Hematopoietic multipotent progenitor cell treated with erythropoietin and hydrocortisone succinate and interleukin-3 and kit ligand, for 8 days (in vitro differentiated cells): Measurements from ENCODE around the gene CYBA.

Experiments
- DNase-seq: peaks from one replicate; pipeline ENCODE4 v3.0.0-alpha.2; 2015

CYBA gene

DNA sequence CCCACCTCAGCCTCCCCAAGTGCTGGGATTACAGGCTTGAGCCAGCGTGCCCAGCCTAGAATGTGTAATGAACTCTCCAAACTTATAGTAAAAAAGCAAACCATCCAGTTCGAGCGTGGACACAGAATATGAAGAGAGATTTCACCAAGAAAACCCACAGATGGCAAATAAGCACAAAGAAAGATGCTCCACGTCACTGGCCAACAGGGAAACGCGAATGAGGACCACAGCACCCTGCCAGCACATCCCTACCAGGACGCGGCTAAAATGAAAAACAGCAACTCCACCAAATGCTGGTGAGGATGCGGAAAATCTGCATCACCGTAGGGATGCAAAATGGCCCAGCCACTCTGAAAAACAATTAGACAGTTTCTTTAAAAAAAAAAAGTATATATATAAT is 10.6 kb upstream of the CYBA start:
- DNase-seq = no peak

DNA sequence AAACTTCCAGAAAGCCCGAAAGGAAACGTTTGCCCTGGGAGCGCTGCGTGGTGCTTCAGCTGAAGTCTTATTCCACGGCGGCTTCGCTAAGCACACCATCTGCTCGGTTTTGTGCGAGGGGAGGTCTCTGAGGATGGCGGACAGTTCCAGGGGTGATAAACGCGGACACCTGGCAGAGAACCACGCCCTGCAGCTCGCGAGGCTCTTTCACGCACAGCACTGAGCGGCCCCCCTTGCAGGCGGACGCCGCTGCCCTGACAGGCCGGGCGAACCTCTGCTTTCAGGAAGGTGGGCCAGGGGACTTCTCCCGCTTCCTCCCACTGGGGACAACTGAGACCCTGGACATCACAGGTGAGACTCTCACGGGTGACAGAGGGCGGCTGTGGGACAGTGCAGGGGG is 8.3 kb upstream of the CYBA start:
- no peak for DNase-seq

DNA sequence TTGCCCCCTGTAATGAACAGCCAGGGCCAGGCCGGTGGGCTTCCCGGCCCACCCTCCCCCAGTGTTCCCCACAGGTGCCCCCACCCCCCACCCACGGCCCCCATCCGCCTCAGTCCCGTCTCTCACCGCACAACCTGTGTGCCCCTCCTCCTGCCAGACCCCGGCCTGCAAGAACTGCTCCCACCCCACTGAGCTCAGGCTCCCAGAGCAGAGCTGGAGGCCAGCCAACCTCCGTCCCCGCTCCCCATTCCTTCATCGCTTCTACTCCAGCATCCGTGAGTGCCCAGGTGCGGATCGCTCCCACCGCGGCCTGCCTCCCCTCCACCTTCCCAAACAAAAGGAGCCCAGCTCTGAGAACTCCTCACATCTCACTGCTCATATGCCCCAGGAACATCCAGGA is 7.9 kb upstream of the CYBA start:
- DNase-seq = no peak

DNA sequence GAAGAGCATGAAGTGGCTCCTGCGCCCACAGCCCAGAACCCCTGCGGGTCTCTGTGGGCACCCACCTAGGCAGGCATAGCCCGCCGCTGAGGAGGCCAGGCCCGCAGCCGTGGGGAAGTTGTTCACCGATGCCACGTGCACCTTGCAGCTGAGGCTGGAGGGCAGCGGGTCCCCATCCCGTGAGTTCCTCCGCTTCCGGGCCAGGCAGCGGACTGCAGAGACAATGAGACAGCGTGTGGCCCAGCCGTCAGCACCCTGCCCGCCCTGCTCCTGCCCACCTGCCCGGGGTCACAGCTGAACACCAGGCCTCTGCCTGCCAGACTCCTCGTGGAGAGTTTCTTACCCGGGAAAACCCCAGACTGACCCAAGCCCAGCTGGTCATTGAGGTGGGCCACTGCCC is 6.5 kb upstream of the CYBA start:
- no peak for DNase-seq

DNA sequence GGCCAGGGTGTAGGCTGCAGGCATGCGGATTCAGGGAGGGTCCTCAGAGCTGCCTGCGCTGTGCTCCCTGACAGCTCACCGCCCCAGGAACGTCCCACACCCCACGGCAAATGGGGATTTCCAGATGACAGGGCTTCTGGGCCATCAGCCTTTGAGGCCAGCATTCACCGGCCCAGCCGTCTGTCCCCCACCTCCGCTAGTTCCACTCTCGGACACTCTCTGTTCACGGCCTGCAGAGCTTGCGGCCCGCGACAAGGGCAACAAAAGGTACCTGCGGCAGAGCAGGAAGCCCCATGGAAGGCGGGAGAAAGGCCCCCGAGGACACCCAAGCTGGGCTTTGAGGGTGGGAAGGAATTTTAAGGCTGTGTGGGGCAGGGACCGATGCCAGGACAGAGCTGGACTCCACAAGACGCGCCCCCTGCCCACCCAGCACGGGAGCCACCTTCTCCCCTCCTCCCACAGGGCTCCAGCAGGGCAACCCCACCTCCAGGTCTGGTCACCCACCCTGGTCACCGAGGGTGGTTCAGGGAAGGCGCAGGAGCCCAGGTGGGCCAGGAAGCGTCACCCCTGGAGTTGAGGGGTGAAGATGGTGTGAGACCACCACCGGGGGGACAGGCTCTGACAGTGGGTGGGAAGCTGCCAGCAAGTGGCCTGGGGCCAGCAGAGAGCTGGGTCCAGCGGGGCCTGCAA is 5.6 kb upstream of the CYBA start:
- DNase-seq = no peak

DNA sequence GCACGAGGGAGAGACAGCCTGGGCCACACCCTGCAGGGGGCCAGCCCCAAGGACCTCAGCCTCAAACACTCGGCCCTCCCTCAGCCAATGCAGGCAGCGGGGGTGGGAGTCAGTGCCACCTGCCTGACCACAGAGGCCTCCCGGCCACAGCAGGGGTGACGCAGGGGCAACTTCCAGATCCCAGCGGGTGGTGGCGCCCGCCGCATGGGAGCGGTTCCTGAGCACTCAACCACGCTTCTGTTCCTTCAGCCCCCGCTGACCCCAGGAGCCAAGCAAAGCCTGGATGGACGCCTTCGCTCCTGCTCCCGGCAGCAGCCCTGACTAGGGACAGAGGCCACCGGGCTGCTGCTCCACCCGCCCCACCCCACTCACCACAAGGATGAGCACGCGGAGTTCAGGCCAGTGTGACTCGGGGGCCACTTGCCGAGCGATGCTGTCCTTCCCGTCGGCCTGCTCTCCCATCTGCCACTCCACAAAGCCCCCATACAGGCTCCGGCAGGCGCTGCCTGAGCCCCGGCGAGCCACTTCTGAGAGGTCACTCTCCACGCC is 5.0 kb upstream of the CYBA start:
- DNase-seq = no peak

DNA sequence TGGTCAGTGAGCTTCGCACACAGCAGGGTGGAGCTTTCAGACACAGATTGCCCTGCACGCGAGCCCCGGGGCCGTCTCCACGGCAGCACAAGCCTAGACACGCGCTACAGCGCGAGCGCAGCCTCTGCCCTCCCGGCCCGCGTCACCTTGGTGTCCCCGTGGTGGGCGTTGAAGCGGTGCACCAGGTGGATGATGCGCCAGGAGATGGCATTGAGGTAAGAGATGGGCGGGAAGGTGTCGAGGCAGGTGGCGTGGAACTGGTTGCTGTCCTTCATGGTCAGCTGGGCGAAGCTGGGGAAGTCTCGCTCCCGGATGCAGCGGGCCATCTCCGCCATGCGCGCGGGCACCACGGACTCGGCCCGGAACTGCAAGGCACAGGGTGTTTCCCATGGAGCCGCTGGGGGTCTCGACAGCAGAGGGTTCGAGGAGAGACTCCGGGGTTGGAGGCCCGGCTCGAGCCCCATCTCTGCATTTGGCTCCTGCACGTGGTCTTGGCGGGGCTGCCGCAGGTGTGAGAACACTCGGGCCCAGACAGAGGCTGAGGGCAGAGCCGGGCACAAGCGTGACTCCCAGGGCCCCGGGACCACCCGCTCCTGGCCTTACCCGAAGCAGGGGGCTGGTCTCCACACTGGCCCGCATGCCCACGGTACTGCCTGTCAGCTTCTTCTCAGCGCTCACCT is 4.3 kb upstream of the CYBA start:
- DNase-seq = no peak

DNA sequence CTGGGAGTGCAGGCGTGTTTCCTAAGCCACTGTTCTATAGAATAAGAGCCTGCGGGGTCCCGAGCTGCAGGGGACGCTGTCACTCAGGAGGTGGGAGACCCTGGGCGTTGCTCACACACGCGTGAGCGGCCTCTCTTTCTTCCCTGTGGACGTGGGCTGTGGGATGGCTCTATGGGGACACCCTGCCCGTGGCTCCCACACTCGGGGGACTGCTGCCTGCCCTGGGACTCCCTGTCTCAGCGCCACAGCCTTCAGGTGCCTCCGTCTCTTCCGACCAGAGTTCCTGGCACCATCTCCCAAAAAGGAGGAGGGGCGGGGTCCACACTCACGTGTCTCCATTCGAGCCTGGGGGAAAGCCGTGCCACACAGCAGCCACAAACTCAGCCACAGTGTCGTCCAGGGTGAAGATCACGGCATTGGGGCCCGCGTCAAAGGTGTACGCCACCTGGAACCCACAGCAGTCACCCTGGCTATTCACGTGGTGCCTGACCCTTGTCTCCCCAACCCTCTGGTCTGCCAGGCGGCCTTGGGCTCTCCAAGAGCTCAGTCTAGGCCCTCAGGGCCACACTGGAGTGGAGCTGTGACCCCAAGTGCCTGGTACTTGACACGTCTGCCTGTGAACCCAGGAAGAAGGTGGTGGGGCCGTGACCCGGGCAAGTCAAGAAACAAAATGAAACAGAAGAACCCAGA is 3.7 kb upstream of the CYBA start:
- DNase-seq = no peak

DNA sequence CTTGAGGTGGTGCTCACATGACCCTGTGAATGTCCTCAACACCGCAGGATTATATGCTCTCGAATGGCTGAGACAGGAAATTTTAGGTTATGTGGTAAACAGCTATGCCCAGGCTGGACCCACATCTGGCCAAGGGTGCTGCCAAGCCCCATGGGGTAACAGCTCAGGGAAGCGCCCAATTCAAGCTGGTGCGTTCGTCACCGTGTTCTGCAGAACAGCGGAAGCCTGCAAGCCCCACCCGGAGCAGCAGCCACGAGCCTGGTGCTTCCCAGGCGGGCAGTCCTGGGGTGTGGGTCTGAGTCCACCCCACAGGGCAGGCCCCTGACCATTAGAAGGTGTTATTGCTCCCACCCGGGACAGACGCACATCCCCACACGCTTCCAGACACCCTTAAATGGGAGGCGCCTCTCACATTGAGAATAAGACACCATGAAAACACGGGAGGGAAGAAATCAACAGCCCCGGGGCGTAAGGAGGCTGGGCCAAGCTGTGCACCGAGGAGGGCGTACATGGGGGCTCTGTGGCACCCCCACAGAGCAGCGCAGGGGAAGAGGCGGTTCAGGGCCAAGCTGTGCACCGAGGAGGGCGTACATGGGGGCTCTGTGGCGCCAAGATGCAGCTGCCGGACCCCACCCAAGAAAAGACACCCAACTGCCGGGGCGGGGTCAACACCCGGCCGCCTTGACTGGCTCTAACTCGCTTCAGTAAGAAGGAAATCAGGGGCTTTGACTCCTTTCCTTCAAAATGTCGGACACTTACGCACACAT is 2.9 kb upstream of the CYBA start:
- no peak for DNase-seq

DNA sequence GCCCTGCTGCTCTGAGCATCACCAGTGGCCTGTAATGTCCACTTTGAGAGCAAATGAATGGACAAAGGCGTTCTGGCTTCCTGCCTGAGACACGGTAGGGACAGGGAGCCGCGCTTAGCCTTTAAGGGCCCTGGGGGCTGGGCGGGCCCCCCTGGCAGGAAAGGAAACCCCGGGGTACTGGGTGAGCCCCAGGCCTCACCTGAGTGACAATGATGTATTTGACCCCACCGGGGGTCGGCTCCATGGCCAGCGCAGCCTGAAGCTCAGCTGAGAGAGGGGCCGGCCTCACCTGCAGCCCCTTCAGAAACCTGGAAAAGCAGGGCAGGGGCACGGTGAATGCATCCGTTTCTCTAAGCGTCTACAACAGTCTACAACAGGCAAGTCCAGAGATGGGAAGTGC is 2.2 kb upstream of the CYBA start:
- no peak for DNase-seq

DNA sequence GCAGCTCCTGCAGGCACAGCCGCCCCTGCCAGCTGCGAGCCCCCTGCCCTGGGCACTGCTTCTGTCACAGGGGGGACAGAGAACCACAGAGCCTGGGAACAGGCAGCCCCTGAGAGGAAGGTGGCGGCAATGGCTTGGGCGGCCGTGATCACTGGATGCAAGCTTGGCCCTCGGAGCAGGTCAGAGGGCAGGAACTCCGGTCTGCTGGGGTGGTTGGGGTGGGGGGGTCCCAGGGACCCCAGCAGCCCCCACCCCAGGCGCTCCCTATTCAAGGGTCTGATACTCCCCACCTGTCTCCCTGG is 1.9 kb upstream of the CYBA start:
- DNase-seq = no peak

DNA sequence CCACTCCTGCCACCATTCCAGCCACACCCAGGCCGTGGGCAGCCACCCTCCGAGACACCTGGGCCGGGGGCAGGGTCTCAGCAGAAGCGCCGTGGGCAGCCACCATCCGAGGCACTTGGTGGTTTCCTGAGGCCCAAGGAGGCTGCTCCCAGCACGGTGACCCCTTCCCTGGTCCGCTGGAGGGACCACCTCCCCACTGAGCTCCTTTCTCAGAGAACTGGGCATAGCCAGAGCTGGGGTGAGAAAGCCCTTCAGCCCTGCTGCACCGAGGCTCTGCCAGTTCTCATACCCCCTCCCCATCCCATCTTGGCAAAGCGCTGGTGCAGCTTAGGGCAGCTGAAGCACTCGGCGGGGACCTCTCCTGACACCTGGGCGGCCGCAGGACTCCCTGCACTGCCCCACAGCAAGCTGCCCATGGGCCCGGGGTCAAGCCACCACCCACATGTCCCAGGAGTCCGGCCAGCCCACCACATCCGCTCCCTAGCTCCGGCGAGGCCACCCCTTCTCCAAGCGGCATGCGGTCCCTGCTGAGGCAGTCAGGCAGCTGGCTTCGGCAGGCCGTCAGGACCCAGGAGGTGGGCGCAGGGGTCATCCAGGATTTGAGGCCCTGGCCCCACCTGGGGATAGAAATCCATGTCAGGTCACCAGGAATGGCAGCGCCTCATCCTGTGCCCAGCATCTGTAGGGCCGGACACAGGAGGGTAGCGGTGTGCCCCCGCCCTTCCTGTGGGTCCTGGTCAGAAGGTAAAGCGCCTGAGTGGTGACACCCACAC is 1.3 kb upstream of the CYBA start:
- DNase-seq = no peak

DNA sequence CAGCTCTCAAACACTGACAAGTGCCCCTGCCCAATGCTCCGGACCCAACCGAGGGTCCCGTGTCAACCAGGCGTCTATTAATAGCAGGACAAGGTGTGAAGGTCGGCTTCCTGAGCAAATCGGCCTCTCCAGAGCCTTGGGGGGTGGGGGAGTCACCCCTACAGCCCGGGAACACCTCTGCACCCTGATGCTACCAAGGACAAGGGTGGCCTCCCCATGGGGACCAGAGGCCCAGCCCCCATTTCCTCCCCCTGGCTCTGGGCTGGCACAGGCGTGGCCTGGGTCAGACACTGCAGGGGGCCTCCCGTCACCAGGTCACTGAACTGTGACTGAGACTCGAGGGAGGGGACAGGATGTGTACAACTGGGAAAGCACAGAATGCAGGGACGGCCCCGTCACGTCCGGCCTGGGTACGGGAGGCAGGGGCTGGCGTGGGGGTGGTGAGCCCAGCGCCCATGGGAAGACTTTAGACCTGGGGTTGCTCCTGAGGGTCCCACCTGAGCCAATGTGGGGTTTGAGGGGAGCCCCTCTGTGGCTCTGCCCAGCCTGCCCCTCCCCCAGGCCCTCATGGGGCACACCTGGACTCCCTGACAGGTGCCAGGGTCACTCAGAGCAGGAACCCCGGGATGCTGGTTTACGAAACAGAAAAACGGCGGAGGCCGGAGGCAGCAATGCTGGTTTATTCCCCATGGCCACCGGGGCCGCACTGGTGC is 579 bp upstream of the CYBA start:
- no peak for DNase-seq

DNA sequence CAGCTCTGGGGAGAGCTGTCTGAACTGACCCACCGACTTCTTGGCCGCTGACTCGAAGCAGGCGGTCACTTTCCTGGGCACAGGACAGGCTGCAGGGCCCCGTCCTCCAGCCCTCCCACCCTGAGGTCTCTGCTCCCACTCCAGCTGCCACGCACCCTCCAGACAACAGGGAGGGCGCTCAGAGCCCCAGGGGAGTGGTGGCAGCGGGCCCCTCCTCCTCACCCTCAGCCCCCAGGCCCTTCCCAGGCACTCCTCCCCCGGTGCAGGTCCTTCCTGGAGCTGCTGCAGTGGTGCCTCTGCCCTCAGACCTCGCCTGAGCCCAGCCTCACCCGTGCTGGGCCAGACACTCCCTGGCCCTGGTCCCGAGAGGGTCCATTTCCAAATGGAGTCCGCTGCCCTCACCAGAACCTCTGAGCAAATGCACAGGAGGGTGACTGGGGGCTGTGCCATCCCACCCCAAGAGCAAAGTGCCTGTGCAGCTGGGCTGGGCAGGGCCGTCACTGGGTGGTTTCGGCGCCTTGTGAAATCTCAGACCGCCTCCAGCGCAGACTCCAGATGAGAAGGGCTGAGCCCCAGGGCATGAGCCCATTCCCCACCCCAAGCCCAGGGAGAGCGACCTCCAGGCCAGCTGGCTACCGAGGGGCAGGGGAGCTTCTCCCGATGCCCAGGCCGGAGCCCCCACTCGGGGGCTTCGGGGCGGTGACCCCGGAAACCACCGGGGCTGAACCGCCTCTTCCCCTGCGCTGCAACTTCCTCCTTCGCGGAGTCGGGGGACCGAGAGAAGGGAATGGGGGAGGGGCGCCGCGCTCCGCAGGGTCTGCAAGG is 717 bp downstream of the CYBA start:
- no peak for DNase-seq

DNA sequence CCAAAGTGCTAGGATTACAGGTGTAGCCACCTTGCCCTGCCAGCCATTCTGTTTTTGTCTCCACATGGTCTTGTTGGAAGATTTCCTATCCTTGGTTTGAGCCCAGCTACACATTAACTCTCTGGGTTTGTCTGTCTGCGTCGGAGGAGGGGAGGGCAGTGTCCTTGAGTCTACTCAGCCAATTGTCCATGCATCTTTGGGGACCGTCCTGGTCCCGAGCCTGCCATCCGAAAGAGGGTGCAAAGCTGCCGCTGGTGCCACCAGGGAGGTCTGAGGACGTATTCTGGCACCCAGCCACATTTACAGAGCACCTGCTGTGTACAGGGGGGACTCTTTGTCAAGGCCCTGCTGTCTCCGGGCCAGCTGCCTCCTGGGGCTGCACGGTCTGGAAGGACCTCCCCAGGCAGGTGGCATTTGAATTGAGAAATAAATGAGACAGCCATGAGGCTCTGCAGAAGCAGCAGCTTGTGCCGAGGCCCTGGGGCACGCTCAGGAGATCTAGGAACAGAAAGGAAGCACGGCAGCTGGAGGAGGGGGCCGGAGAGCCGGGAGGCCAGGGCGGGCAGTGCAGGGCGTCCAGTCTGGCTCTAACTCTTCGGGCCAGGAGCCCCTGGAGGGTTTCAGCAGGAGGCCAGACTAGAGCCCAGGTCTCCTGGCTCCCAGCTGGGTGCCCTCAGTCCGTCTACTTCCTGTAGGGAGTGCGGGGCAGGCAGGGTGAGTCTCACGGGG is 1.5 kb downstream of the CYBA start:
- DNase-seq = no peak

DNA sequence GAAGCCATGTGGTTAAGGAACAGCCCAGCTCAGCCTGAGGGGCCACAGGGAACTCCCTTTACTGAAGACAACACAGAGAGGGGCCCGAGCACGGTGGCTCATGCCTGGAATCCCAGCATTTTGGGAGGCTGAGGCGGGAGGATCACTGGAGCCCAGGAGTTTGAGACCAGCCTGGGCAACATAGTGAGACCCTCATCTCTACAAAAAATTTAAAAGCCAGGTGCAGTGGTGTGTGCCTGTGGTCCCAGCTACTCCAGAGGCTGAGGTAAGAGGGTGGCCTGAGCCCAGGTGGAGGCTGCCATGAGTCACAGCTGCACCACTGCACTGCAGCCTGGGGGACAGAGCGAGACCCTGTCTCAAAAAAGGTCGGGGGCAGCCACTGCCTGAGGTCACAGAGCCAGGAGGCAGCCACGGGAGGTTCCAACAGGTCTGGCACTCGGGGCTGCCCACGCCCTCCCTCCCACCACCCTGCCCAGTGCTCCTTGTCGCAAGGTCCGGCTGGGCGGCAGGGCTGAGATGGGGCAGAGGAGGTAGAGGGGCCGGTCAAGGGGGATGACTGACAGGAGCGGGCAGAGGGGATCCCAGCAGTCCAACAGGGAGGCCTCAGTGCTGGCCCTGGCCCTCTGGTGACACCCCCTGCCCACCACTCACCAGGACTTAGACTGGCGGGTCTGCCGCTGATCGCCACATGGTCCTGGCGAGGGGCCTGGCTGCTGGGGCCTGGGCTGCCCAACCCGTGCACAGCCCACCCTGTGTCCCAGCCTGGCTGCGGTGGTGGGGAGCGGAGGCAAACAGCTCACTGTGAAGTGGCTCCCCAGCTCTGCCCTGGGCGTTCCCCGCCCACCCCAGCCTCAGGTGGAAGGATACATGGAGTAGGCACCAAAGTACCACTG is 3.4 kb downstream of the CYBA start:
- no peak for DNase-seq

DNA sequence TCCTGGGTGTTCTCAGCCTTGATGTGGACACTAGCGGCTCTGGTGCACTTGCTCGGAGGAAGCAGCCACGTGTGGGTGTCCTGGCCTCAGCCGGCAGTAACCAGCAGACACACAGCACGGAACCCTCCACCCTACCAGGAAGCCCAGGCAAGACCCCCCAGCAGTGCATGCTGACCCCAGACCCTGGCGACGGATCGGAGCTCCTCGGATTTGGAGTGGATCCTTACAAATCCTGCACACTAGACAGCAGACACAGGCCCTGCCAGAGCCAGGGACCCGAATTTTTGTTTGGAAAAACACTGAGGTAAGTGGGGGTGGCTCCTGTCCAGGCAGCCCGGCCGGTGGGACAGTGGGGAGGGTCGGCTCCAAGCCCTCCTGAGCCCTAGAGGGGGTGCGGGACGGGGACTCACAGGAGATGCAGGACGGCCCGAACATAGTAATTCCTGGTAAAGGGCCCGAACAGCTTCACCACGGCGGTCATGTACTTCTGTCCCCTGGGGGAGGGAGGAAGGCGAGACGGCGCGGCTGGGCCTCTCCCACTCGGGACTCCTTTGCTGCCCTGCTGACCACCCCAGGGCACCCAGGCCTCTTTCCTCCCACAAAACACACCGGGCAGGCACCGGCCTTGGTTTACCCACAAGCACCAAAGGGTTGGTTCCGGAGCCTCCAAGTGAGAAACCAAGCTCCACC is 4.4 kb downstream of the CYBA start:
- DNase-seq = no peak

DNA sequence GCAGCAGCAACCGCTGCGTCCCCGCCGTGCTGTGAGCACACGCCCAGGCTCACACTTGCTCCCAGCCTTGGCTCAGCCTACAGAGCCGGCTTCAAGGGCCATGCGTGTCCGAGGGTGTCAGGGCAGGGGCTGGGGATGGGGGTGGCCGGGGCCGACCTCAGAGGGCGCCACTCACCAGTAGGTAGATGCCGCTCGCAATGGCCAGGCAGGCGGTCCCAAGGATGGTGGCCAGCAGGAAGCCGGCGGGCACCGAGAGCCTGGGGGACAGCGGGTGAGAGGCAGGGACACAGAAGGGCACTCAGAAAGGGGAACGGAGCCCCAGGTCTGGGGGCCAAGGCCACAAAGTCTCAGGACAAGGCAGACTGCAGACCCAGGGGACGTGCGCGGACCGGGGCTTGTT is 4.9 kb downstream of the CYBA start:
- DNase-seq = no peak

DNA sequence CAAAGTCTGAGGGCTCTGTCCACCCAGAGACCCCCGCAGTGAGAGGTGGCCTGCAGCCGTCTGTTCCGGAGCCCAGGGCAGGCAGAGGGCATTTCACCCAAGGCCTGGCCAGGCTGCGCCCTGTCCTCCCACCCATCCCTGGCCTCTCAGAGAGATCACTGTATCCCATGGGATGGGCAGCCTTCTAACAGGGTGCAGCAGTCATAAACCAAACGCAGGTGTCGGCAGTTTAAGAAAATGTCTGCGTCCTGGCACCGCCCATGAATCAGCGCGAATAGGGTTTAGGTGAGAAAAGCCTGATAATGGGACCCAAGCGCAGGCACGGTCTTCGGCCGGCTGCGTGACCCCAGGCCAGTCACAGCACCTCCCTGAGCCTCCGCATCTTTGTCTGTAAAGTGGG is 5.4 kb downstream of the CYBA start:
- no peak for DNase-seq
